Chondrocyte (in vitro differentiated cells): ENCODE measurements around the gene TIGD6. TPM values are rescaled to one million over a fixed set of nuclear protein-coding genes. Genes with fewer than 3 reads are reported as not detected.

Source experiments
- total RNA-seq: library from RNA; stranded (reverse); gene quantifications from 3 replicates; pipeline ENCODE4 v1.2.1, GENCODE V29; 2021

TIGD6 gene
- total RNA-seq, 1 donor from 2014 or later = 5.3 TPM

Other genes with a start within 250 kb of the TIGD6 start
- gene PDE6A, start 55.9 kb downstream of the TIGD6 start, total RNA-seq = 0.07 to 0.12 TPM (median 0.08 TPM) in 3 replicates
- gene SLC26A2, start 39.9 kb downstream of the TIGD6 start, total RNA-seq = 46.8 to 63.2 TPM (median 48.1 TPM) in 3 replicates
- gene HMGXB3, start 85 bp upstream of the TIGD6 start, total RNA-seq = 40.7 to 57.9 TPM (median 44.2 TPM) in 3 replicates
- 0.62 to 1.7 TPM (median 0.65 TPM) in 3 replicates for gene CSF1R, start 85.9 kb upstream of the TIGD6 start, total RNA-seq
- gene PDGFRB, start 155.2 kb upstream of the TIGD6 start, total RNA-seq = 331 to 532 TPM (median 499 TPM) in 3 replicates
- gene CDX1, start 166.1 kb upstream of the TIGD6 start, total RNA-seq = 0.44 to 0.57 TPM in 2 of 3 replicates, not detected in the other
- gene SLC6A7, start 189.4 kb upstream of the TIGD6 start, total RNA-seq = 0.15 TPM in 1 of 3 replicates, not detected in the others